ENCODE results near the gene PLCB1.

The PLCB1 gene

GRCh38 chr20:8220716-8221115 lies 88.7 kb downstream of the PLCB1 start:
- DNase-seq (ENCODE audit: insufficient read length) (no peak), FAIRE-seq (no peak)
- TF ChIP-seq POLR2AphosphoS5 (IDR thresholded peaks at IDR 0.05; ENCODE audit: low read depth, low read length) (no peak), POLR2A (IDR thresholded peaks at IDR 0.05; ENCODE audit: low read depth, low read length) (no peak), TAF1 (IDR thresholded peaks at IDR 0.05; ENCODE audit: borderline replicate concordance, low read depth, low read length) (no peak)

DNA sequence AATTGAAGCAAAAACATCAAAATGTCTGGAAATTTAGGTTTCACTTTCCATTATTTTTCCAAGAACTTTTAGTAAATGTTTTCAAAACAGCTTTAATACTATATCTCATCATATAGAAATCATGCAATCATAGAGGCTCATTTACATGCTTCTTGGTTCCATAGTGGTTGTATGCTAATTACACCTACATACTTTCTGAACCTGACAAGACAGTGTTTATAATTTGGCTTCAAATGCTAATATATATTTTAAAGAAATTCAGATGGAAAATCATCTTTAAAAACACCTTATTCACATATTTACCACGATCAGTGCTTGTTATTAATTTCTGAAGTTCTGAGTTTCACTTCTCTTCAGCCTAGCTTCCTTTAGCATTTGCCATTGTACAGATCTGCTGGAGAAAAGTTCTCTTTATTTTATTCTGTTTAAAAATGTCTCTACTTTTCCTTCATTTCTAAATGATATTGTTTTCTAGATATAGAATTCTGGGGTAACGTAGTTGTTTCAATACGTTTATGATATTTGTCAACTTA lies 89.9 kb downstream of the PLCB1 start:
- TF ChIP-seq POLR2AphosphoS5 (IDR thresholded peaks at IDR 0.05; ENCODE audit: low read depth, low read length) (no peak), POLR2A (IDR thresholded peaks at IDR 0.05; ENCODE audit: low read depth, low read length) (no peak), TAF1 (IDR thresholded peaks at IDR 0.05; ENCODE audit: borderline replicate concordance, low read depth, low read length) (no peak)
- FAIRE-seq (no peak), DNase-seq (ENCODE audit: insufficient read length) (no peak)

GRCh38 chr20:8223091-8223870 lies 91.2 kb downstream of the PLCB1 start:
- TF ChIP-seq TAF1 (IDR thresholded peaks at IDR 0.05; ENCODE audit: borderline replicate concordance, low read depth, low read length) (no peak), POLR2AphosphoS5 (IDR thresholded peaks at IDR 0.05; ENCODE audit: low read depth, low read length) (no peak), POLR2A (IDR thresholded peaks at IDR 0.05; ENCODE audit: low read depth, low read length) (no peak)
- FAIRE-seq (peak; percentile 5), DNase-seq (ENCODE audit: insufficient read length) (no peak)

- DNase-seq (ENCODE audit: insufficient read length) (no peak), FAIRE-seq (no peak)
- no peak for TF ChIP-seq TAF1 (IDR thresholded peaks at IDR 0.05; ENCODE audit: borderline replicate concordance, low read depth, low read length)
These were observed 93.6 kb downstream of the PLCB1 start for GRCh38 chr20:8225658-8226057.

GRCh38 chr20:8226106-8226505 lies 94.0 kb downstream of the PLCB1 start:
- DNase-seq (ENCODE audit: insufficient read length) (no peak), FAIRE-seq (no peak)
- TF ChIP-seq TAF1 (IDR thresholded peaks at IDR 0.05; ENCODE audit: borderline replicate concordance, low read depth, low read length): no peak
- TF ChIP-seq POLR2AphosphoS5 (IDR thresholded peaks at IDR 0.05; ENCODE audit: low read depth, low read length): no peak
- TF ChIP-seq POLR2A (IDR thresholded peaks at IDR 0.05; ENCODE audit: low read depth, low read length): no peak

DNA sequence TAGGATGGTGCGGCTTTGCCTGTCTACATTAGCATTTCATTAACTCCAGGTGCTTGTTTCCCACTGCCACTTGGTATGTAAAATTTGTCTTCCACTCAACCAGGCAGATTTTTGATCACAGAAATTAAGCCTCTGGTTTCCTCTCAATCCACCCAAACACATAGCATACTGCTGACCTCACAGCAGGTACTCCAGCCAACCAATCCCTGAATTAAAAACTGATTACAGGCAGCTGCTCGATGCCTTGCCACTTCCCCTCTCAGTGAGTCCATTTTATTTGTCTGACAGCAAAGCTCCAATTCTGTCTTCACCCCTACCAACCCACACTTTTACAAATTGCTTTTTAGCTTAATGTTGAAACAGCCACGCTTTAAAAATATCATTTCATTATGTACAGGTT lies 95.2 kb downstream of the PLCB1 start:
- FAIRE-seq: no peak
- TF ChIP-seq POLR2AphosphoS5 (IDR thresholded peaks at IDR 0.05; ENCODE audit: low read depth, low read length): no peak
- TF ChIP-seq TAF1 (IDR thresholded peaks at IDR 0.05; ENCODE audit: borderline replicate concordance, low read depth, low read length): no peak
- no peak for TF ChIP-seq POLR2A (IDR thresholded peaks at IDR 0.05; ENCODE audit: low read depth, low read length)

DNA sequence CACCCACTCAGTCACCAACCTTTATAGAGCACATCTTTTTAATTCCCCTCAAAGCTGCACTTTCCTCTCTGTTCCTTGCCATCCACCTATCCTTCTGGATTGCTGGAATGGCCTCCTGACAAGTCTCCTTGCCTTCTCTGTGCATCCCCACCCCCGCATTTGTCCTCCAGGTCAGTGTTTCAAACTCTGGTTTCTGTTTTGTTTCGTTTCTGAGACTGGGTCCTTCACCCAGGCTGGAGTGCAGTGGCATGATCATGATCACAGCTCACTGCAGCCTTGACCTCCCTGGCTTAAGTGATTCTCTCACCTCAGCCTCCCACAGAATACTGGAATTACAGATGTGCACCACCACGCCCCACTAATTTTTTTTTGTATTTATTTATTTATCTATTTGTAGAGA lies 96.2 kb downstream of the PLCB1 start:
- TF ChIP-seq POLR2A (IDR thresholded peaks at IDR 0.05; ENCODE audit: low read depth, low read length) (no peak), TAF1 (IDR thresholded peaks at IDR 0.05; ENCODE audit: borderline replicate concordance, low read depth, low read length) (no peak), POLR2AphosphoS5 (IDR thresholded peaks at IDR 0.05; ENCODE audit: low read depth, low read length) (no peak)
- DNase-seq (ENCODE audit: insufficient read length) (no peak), FAIRE-seq (no peak)

More for the DNA sequence above, 95.2 kb downstream of the PLCB1 start:
- no peak for DNase-seq (ENCODE audit: insufficient read length)

- no peak for FAIRE-seq
- DNase-seq (ENCODE audit: insufficient read length): no peak
- TF ChIP-seq TAF1 (IDR thresholded peaks at IDR 0.05; ENCODE audit: borderline replicate concordance, low read depth, low read length): no peak
- TF ChIP-seq POLR2AphosphoS5 (IDR thresholded peaks at IDR 0.05; ENCODE audit: low read depth, low read length): no peak
- TF ChIP-seq POLR2A (IDR thresholded peaks at IDR 0.05; ENCODE audit: low read depth, low read length): no peak
These were observed 97.0 kb downstream of the PLCB1 start for GRCh38 chr20:8229090-8229489.

DNA sequence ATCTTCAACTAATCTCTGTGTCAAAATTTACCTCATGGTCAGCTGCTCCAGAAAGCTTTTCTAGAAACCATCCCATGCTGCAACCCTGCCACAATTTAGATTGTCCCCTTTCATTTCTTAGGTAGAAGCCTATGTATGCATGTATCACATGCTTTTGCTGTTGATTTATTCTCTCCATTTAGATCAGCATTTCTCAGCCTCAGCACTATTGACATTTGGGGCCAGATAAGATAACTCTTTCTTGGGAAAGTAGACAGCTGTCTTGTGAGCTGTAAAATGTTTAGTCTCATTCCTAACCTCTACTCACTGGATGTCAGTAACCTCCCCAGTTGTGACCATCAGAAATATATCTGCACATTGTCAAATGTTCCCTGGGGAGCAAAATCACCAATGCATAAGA lies 99.0 kb downstream of the PLCB1 start:
- no peak for DNase-seq (ENCODE audit: insufficient read length)
- no peak for TF ChIP-seq TAF1 (IDR thresholded peaks at IDR 0.05; ENCODE audit: borderline replicate concordance, low read depth, low read length)
- TF ChIP-seq POLR2AphosphoS5 (IDR thresholded peaks at IDR 0.05; ENCODE audit: low read depth, low read length): no peak
- TF ChIP-seq POLR2A (IDR thresholded peaks at IDR 0.05; ENCODE audit: low read depth, low read length): no peak
- no peak for FAIRE-seq

DNA sequence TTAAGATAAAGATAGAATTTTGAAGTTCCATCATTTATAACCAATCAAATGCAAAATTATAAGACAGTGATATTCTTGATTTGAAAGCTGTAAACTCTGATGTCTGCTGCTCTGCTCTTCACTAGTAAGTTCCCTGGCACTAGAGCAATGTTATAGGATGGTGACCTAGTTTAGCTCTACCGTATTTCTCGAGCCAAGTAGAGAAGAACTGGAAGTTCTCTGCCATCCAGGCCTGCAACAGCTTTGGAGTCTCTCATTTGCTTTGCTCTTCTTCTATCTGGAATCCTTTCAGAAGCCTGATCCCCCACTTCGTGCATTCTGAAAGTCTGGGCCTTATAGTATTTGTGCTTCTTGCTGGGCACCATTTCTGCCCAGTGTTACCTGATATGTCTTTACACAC lies 100.3 kb downstream of the PLCB1 start:
- TF ChIP-seq POLR2AphosphoS5 (IDR thresholded peaks at IDR 0.05; ENCODE audit: low read depth, low read length) (no peak), POLR2A (IDR thresholded peaks at IDR 0.05; ENCODE audit: low read depth, low read length) (no peak), TAF1 (IDR thresholded peaks at IDR 0.05; ENCODE audit: borderline replicate concordance, low read depth, low read length) (no peak)
- DNase-seq (ENCODE audit: insufficient read length) (no peak), FAIRE-seq (no peak)

GRCh38 chr20:8234580-8234979 lies 102.5 kb downstream of the PLCB1 start:
- FAIRE-seq (no peak), DNase-seq (ENCODE audit: insufficient read length) (no peak)
- TF ChIP-seq POLR2A (IDR thresholded peaks at IDR 0.05; ENCODE audit: low read depth, low read length) (no peak), TAF1 (IDR thresholded peaks at IDR 0.05; ENCODE audit: borderline replicate concordance, low read depth, low read length) (no peak)

- DNase-seq (ENCODE audit: insufficient read length) (no peak), FAIRE-seq (no peak)
- TF ChIP-seq POLR2A (IDR thresholded peaks at IDR 0.05; ENCODE audit: low read depth, low read length) (no peak), TAF1 (IDR thresholded peaks at IDR 0.05; ENCODE audit: borderline replicate concordance, low read depth, low read length) (no peak), POLR2AphosphoS5 (IDR thresholded peaks at IDR 0.05; ENCODE audit: low read depth, low read length) (no peak)
These were observed 110.0 kb downstream of the PLCB1 start for GRCh38 chr20:8242066-8242465.
